Stomach (tissue), 4 donors: ENCODE measurements around the gene FDPS.

ENCODE experiments used
- CTCF ChIP-seq, 7 experiments: fragments of 450-650 bp in 4 of 7; fragments of 200-600 bp in 3 of 7; sonication (generic) in 3 of 7; IDR thresholded peaks; one replicate each; pipeline ENCODE4 v1.5.1; 2016 to 2019; ENCODE audit warnings: antibody characterized with exemption in 7 of 7, control low read depth in 2 of 7, mild to moderate bottlenecking in 1 of 7
- EP300 ChIP-seq: sonication (generic); formaldehyde crosslinking; IDR thresholded peaks from one replicate; pipeline ENCODE4 v1.6.1; 2017; ENCODE audit warnings: antibody characterized with exemption
- POLR2A ChIP-seq, 4 donors: fragments of 450-650 bp; IDR thresholded peaks; one replicate each; pipeline ENCODE4 v1.6.1; 2016; ENCODE audit warnings: antibody characterized with exemption in 4 of 4, control low read depth in 2 of 4, mild to moderate bottlenecking in 1 of 4, moderate library complexity in 1 of 4

DNA sequence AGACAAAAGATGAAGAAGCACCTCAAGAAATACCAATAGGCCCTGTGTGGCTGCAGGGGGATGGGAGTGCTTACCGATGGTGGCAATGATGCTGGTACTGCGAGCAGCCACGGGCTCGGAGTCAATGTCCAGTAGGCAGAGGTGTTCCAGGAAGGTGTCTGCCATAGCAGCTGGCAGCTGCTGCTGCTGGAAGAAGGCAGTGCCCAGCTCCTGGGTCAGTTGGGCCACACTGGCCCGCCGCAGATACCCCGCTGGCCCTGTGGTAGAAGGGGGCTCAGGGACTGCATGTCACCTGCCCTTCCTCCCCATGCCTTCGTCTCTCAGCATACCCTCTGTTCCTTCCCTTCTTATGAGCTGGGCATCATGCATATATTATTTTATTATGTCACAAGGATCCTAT lies 8.6 kb upstream of the FDPS start:
- TF ChIP-seq CTCF (IDR thresholded peaks at IDR 0.05), result no peak
- TF ChIP-seq POLR2A (IDR thresholded peaks at IDR 0.05), result no peak
- no peak for TF ChIP-seq EP300
